Subcutaneous abdominal adipose tissue (tissue), 5 donors: Measurements from ENCODE around the gene PEG3.

Experiments
- H3K27ac ChIP-seq: one replicate; pipeline ENCODE4 v1.7.0; 2013; ENCODE audit warnings: low read depth, mild to moderate bottlenecking, inconsistent platforms, low read length, moderate library complexity
- H3K27me3 ChIP-seq, 5 donors: one replicate each; pipeline ENCODE4 v1.7.0; 2013; ENCODE audit warnings: low read length in 5 of 5, inconsistent platforms in 1 of 5; ENCODE audit not compliant: control insufficient read depth in 5 of 5, insufficient read depth in 4 of 5
- H3K36me3 ChIP-seq, 5 donors: one replicate each; pipeline ENCODE4 v1.7.0; 2013; ENCODE audit warnings: low read length in 5 of 5; ENCODE audit not compliant: control insufficient read depth in 5 of 5, insufficient read depth in 5 of 5
- H3K4me1 ChIP-seq, 5 donors: one replicate each; pipeline ENCODE4 v1.7.0; 2013; ENCODE audit warnings: low read length in 5 of 5, mild to moderate bottlenecking in 3 of 5, moderate library complexity in 1 of 5; ENCODE audit not compliant: control insufficient read depth in 5 of 5, insufficient read depth in 5 of 5
- H3K4me3 ChIP-seq, 5 donors: one replicate each; pipeline ENCODE4 v1.7.0; 2013; ENCODE audit warnings: low read length in 5 of 5, low read depth in 1 of 5
- H3K9ac ChIP-seq, 5 donors: one replicate each; pipeline ENCODE4 v1.7.0; 2013; ENCODE audit warnings: low read length in 5 of 5, mild to moderate bottlenecking in 4 of 5, moderate library complexity in 3 of 5
- H3K9me3 ChIP-seq, 5 donors: one replicate each; pipeline ENCODE4 v1.7.0; 2013; ENCODE audit warnings: low read length in 5 of 5; ENCODE audit not compliant: control insufficient read depth in 5 of 5
- donor health status: healthy.
- donor health status: healthy.
- donor health status: healthy.
- donor health status: healthy.
- donor health status: healthy.

Gene PEG3

GRCh38 chr19:56814656-56815055, 25.9 kb downstream of the PEG3 start:
- no peak overlapping the region for H3K9ac ChIP-seq
- H3K9me3 ChIP-seq = peaks cover 0 to 5% (median 0%) of the 10 kb centered on the region in 5 donors
- no peaks in the 10 kb centered on the region for H3K27me3 ChIP-seq
- H3K36me3 ChIP-seq = peaks cover 3 to 25% (median 13%) of the 10 kb centered on the region in 5 donors
- no peaks in the 10 kb centered on the region for H3K4me1 ChIP-seq
- no peak overlapping the region for H3K4me3 ChIP-seq
- no peak overlapping the region for H3K27ac ChIP-seq

- no peak overlapping the region for H3K4me3 ChIP-seq
- no peak overlapping the region for H3K27ac ChIP-seq
- no peak overlapping the region for H3K9ac ChIP-seq
- peaks cover 0 to 5% (median 0%) of the 10 kb centered on the region in 5 donors for H3K9me3 ChIP-seq
- no peaks in the 10 kb centered on the region for H3K4me1 ChIP-seq
- peaks cover 3 to 20% (median 12%) of the 10 kb centered on the region in 5 donors for H3K36me3 ChIP-seq
- no peaks in the 10 kb centered on the region for H3K27me3 ChIP-seq
Observed at GRCh38 chr19:56813531-56813930, 27.0 kb downstream of the PEG3 start.

- Histone ChIP-seq H3K9ac (no peak overlapping the region), H3K4me3 (no peak overlapping the region), H3K27me3 (no peaks in the 10 kb centered on the region), H3K36me3 (peaks cover 0 to 8% (median 0%) of the 10 kb centered on the region in 5 donors), H3K4me1 (no peaks in the 10 kb centered on the region), H3K27ac (no peak overlapping the region), H3K9me3 (peaks cover 2 to 10% (median 3%) of the 10 kb centered on the region in 5 donors)
Observed at GRCh38 chr19:56811480-56811879, 29.0 kb downstream of the PEG3 start.

- Histone ChIP-seq H3K27ac (no peak overlapping the region), H3K4me1 (no peaks in the 10 kb centered on the region), H3K36me3 (peaks cover 0 to 8% (median 0%) of the 10 kb centered on the region in 5 donors), H3K27me3 (no peaks in the 10 kb centered on the region), H3K9ac (no peak overlapping the region), H3K4me3 (no peak overlapping the region), H3K9me3 (peaks cover 7 to 20% (median 13%) of the 10 kb centered on the region in 5 donors)
Observed at GRCh38 chr19:56810260-56810659, 30.3 kb downstream of the PEG3 start.

- H3K9ac ChIP-seq = no peak overlapping the region
- H3K4me3 ChIP-seq = no peak overlapping the region
- peaks cover 0 to 8% (median 0%) of the 10 kb centered on the region in 5 donors for H3K36me3 ChIP-seq
- H3K4me1 ChIP-seq = no peaks in the 10 kb centered on the region
- H3K9me3 ChIP-seq = peaks cover 7 to 22% (median 20%) of the 10 kb centered on the region in 5 donors
- no peaks in the 10 kb centered on the region for H3K27me3 ChIP-seq
- H3K27ac ChIP-seq = no peak overlapping the region
Observed at GRCh38 chr19:56808717-56809392, 31.7 kb downstream of the PEG3 start.

- Histone ChIP-seq H3K36me3 (peaks cover 0 to 5% (median 0%) of the 10 kb centered on the region in 5 donors), H3K9ac (no peak overlapping the region), H3K27ac (no peak overlapping the region), H3K4me1 (no peaks in the 10 kb centered on the region), H3K4me3 (peak overlapping the region in 1 of 5 donors; percentile 36), H3K9me3 (peaks cover 7 to 44% (median 31%) of the 10 kb centered on the region in 5 donors), H3K27me3 (no peaks in the 10 kb centered on the region)
Observed at GRCh38 chr19:56806639-56807038, 33.9 kb downstream of the PEG3 start.
